ENCODE data around the gene PDE4D.

DNA sequence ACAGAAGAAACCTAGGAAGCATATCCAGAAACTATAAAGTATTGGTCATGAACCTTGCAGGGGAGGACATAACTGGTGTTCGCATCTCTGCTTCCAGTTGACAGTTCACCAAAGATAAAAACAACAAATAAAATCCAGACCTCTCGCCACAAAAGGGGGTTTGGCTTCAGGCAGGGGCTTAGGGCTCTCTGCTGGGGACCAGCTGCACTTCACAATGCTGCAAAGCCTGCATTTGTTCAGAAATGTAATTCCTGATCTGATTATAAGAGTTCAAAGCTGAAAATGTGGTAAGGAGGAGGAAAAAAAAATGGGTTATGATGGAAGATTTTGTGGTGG, 79.0 kb downstream of the PDE4D start:
- TF ChIP-seq CTCF (conservative IDR thresholded peaks at IDR 0.05; ENCODE audit: low read depth, low read length) = no peak
- no peak for TF ChIP-seq EZH2 (IDR thresholded peaks at IDR 0.05; ENCODE audit: borderline replicate concordance, low read depth, low read length, poor library complexity, severe bottlenecking)
